GM18507 (cell line): ENCODE measurements around the gene TDRD7.
A peak's percentile ranks its signal among the peaks of the same experiment; 100 is the strongest.
"Not testable (repeated sequence)": the region's sequence is repeated elsewhere in the genome, so short reads cannot be mapped to it uniquely, and the experiment has no call there.

ENCODE experiments used
- DNase-seq: peaks from one replicate; pipeline ENCODE4 v3.0.0; 2011; ENCODE audit warnings: low read depth; ENCODE audit not compliant: insufficient read length; ENCODE audit errors: extremely low spot score
- FAIRE-seq: peaks from 2 replicates; lab custom pipeline; 2011; peaks lifted over from hg19 to GRCh38; lab: Jason Lieb, UNC

The TDRD7 gene

GRCh38 chr9:97462914-97463313, 51.0 kb downstream of the TDRD7 start:
- FAIRE-seq, result no peak

GRCh38 chr9:97468658-97469448, 57.0 kb downstream of the TDRD7 start:
- FAIRE-seq, result peak; percentile 74
- peak; percentile 46 for DNase-seq

More at GRCh38 chr9:97462914-97463313, 51.0 kb downstream of the TDRD7 start:
- no peak for DNase-seq

- no peak for DNase-seq
Observed at GRCh38 chr9:97470076-97470475, 58.2 kb downstream of the TDRD7 start.

GRCh38 chr9:97473717-97474116, 61.8 kb downstream of the TDRD7 start:
- no peak for FAIRE-seq
- DNase-seq, result no peak

More at GRCh38 chr9:97470076-97470475, 58.2 kb downstream of the TDRD7 start:
- no peak for FAIRE-seq

- no peak for DNase-seq
- no peak for FAIRE-seq
Observed at GRCh38 chr9:97474372-97474925, 62.6 kb downstream of the TDRD7 start.

- FAIRE-seq, result no peak
- no peak for DNase-seq
Observed at GRCh38 chr9:97475059-97475458, 63.2 kb downstream of the TDRD7 start.

- FAIRE-seq, result peak; percentile 48
Observed at GRCh38 chr9:97478301-97478981, 66.5 kb downstream of the TDRD7 start.

GRCh38 chr9:97479496-97480159, 67.7 kb downstream of the TDRD7 start:
- no peak for FAIRE-seq
- no peak for DNase-seq

More at GRCh38 chr9:97478301-97478981, 66.5 kb downstream of the TDRD7 start:
- DNase-seq, result no peak

GRCh38 chr9:97480174-97480573, 68.3 kb downstream of the TDRD7 start:
- FAIRE-seq (no peak), DNase-seq (no peak)

- DNase-seq (no peak), FAIRE-seq (no peak)
Observed at GRCh38 chr9:97480749-97481148, 68.9 kb downstream of the TDRD7 start.

GRCh38 chr9:97484134-97484533, 72.2 kb downstream of the TDRD7 start:
- no peak for DNase-seq
- FAIRE-seq, result no peak

GRCh38 chr9:97487107-97487506, 75.2 kb downstream of the TDRD7 start:
- FAIRE-seq, result no peak
- DNase-seq, result no peak

- DNase-seq, result no peak
- FAIRE-seq, result no peak
Observed at GRCh38 chr9:97487861-97488260, 76.0 kb downstream of the TDRD7 start.

GRCh38 chr9:97491216-97491999, 79.5 kb downstream of the TDRD7 start:
- FAIRE-seq (no peak), DNase-seq (no peak)

- not testable (repeated sequence) for DNase-seq
Observed at GRCh38 chr9:97497558-97498375, 85.9 kb downstream of the TDRD7 start.

GRCh38 chr9:97498846-97499245, 87.0 kb downstream of the TDRD7 start:
- not testable (repeated sequence) for FAIRE-seq, DNase-seq

More at GRCh38 chr9:97497558-97498375, 85.9 kb downstream of the TDRD7 start:
- FAIRE-seq, result not testable (repeated sequence)

GRCh38 chr9:97500263-97500662, 88.4 kb downstream of the TDRD7 start:
- DNase-seq, result no peak
- FAIRE-seq, result no peak

- DNase-seq (no peak), FAIRE-seq (no peak)
Observed at GRCh38 chr9:97500765-97501176, 88.9 kb downstream of the TDRD7 start.
